Left lung (tissue), 10 donors: ENCODE results near the gene POLR2E. TPM values are rescaled to one million over a fixed set of nuclear protein-coding genes. Genes with fewer than 3 reads are reported as not detected.

Experiments used
- ATAC-seq: fragments of 200-7000 bp; cut with Tn5 transposase; one replicate; pipeline ENCODE4 v1.9.1; 2020; ENCODE audit warnings: moderate library complexity
- DNase-seq, 4 donors: peaks; one replicate each; pipeline ENCODE4 v3.0.0-alpha.2; 2013 to 2020
- H3K27ac ChIP-seq, 2 donors: fragments of 200-600 bp; sonication (generic) in 1 of 2; one replicate each; pipeline versions ENCODE4 v1.5.0 to v1.8.0; 2020 to 2021
- H3K27me3 ChIP-seq, 2 donors: fragments of 200-600 bp; sonication (generic) in 1 of 2; one replicate each; pipeline versions ENCODE4 v1.5.0 to v1.8.0; 2020 to 2021
- H3K36me3 ChIP-seq, 2 donors: fragments of 200-600 bp; sonication (generic) in 1 of 2; one replicate each; pipeline versions ENCODE4 v1.5.0 to v1.8.0; 2020 to 2021
- H3K4me1 ChIP-seq, 2 donors: fragments of 200-600 bp; one replicate each; pipeline ENCODE4 v1.8.0; 2021
- H3K4me3 ChIP-seq, 2 donors: fragments of 200-600 bp; sonication (generic) in 1 of 2; one replicate each; pipeline versions ENCODE4 v1.5.0 to v1.8.0; 2020 to 2021; ENCODE audit warnings: mild to moderate bottlenecking in 1 of 2
- H3K9me3 ChIP-seq, 2 donors: fragments of 200-600 bp; sonication (generic) in 1 of 2; one replicate each; pipeline versions ENCODE4 v1.5.0 to v1.8.0; 2020 to 2021
- intact Hi-C, 2 donors: fragments of 100-400 bp; cut with DNase I; formaldehyde crosslinking; loops; one replicate each; pipeline versions ENCODE4 v1.11.2 to v1.14.2; 2022
- polyA plus RNA-seq, 6 donors: library from polyadenylated mRNA; unstranded; fragments of 120-200 nt; gene quantifications; one replicate each; pipeline ENCODE4 v1.2.1, GENCODE V29; 2013; ENCODE audit not compliant: insufficient read length in 6 of 6
- total RNA-seq, 2 donors: library from RNA; stranded (reverse); fragmentation: NEBNext Ultra II Directional; extraction: Animal tissue kit (Norgen Biotek cat#: 25700); gene quantifications; one replicate each; pipeline ENCODE4 v1.2.1, GENCODE V29; 2021
- TF ChIP-seq, protein P1 (sequence below), 2 donors: fragments of 200-600 bp; sonication (generic) in 1 of 2; IDR thresholded peaks; one replicate each; pipeline versions ENCODE4 v1.5.0 to v1.8.0; 2021; ENCODE audit warnings: antibody characterized with exemption in 2 of 2
- donor health status: DM: no; HTN: yes; CAD: no.
- donor health status: DM: no; HTN: no; CAD: no.

Gene POLR2E
- total and polyA plus RNA-seq, 8 donors: 120 to 160 (median 139) TPM

- Histone ChIP-seq H3K27me3 (no peaks in the 10 kb centered on the region), H3K27ac (no peak overlapping the region), H3K36me3 (peaks cover 0 to 61% of the 10 kb centered on the region in 2 donors), H3K4me3 (no peak overlapping the region), H3K4me1 (no peaks in the 10 kb centered on the region), H3K9me3 (peaks cover 0 to 31% of the 10 kb centered on the region in 2 donors)
- TF ChIP-seq, protein P1, sequence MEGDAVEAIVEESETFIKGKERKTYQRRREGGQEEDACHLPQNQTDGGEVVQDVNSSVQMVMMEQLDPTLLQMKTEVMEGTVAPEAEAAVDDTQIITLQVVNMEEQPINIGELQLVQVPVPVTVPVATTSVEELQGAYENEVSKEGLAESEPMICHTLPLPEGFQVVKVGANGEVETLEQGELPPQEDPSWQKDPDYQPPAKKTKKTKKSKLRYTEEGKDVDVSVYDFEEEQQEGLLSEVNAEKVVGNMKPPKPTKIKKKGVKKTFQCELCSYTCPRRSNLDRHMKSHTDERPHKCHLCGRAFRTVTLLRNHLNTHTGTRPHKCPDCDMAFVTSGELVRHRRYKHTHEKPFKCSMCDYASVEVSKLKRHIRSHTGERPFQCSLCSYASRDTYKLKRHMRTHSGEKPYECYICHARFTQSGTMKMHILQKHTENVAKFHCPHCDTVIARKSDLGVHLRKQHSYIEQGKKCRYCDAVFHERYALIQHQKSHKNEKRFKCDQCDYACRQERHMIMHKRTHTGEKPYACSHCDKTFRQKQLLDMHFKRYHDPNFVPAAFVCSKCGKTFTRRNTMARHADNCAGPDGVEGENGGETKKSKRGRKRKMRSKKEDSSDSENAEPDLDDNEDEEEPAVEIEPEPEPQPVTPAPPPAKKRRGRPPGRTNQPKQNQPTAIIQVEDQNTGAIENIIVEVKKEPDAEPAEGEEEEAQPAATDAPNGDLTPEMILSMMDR (IDR thresholded peaks at IDR 0.05): no peak
- no peak for ATAC-seq
- intact Hi-C loops: no loop called here
- no peak for DNase-seq
These were observed 39.1 kb downstream of the POLR2E start for GRCh38 chr19:1055886-1056620.

DNA sequence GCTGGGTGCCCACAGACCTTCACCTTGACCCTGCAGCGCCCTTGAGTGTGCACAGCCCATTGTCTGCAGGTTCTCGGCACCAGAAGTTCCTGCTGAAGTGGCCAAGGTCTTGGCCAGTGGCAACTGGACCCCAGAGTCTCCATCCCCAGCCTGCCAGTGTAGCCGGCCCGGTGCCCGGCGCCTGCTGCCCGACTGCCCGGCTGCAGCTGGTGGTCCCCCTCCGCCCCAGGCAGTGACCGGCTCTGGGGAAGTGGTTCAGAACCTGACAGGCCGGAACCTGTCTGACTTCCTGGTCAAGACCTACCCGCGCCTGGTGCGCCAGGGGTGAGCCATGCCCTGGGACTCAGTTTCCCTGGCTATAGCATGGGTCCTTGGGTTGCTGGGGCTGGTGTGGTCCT lies 40.1 kb downstream of the POLR2E start:
- no peaks in the 10 kb centered on the region for H3K27me3 ChIP-seq
- ATAC-seq (no peak), DNase-seq (peak in 1 of 4 donors; percentile 61)
- no peak overlapping the region for H3K4me3 ChIP-seq
- TF ChIP-seq, protein P1 (IDR thresholded peaks at IDR 0.05): no peak
- no peak overlapping the region for H3K27ac ChIP-seq
- H3K36me3 ChIP-seq: peaks cover 0 to 61% of the 10 kb centered on the region in 2 donors
- H3K4me1 ChIP-seq: no peaks in the 10 kb centered on the region
- peaks cover 0 to 31% of the 10 kb centered on the region in 2 donors for H3K9me3 ChIP-seq
- intact Hi-C loops: no loop called here

GRCh38 chr19:1054102-1055027 lies 40.8 kb downstream of the POLR2E start:
- TF ChIP-seq, protein P1 (IDR thresholded peaks at IDR 0.05): no peak
- peaks cover 0 to 31% of the 10 kb centered on the region in 2 donors for H3K9me3 ChIP-seq
- intact Hi-C loops: no loop called here

GRCh38 chr19:1053176-1054101 lies 41.7 kb downstream of the POLR2E start:
- intact Hi-C loops: no loop called here
- H3K9me3 ChIP-seq: peaks cover 0 to 23% of the 10 kb centered on the region in 2 donors

More at GRCh38 chr19:1054102-1055027, 40.8 kb downstream of the POLR2E start:
- peak in 1 of 4 donors; percentile 61 for DNase-seq
- H3K27ac ChIP-seq: no peak overlapping the region
- no peaks in the 10 kb centered on the region for H3K4me1 ChIP-seq
- no peak overlapping the region for H3K4me3 ChIP-seq
- ATAC-seq: no peak
- H3K27me3 ChIP-seq: no peaks in the 10 kb centered on the region
- peaks cover 0 to 56% of the 10 kb centered on the region in 2 donors for H3K36me3 ChIP-seq

More at GRCh38 chr19:1053176-1054101, 41.7 kb downstream of the POLR2E start:
- H3K27me3 ChIP-seq: no peaks in the 10 kb centered on the region
- TF ChIP-seq, protein P1 (IDR thresholded peaks at IDR 0.05): no peak
- no peak overlapping the region for H3K4me3 ChIP-seq
- H3K36me3 ChIP-seq: peaks cover 0 to 50% of the 10 kb centered on the region in 2 donors
- peak in 1 of 4 donors; percentile 58 for DNase-seq
- no peaks in the 10 kb centered on the region for H3K4me1 ChIP-seq
- no peak overlapping the region for H3K27ac ChIP-seq
- no peak for ATAC-seq
